Natural killer cell (primary cell): Measurements from ENCODE around the gene DGCR2. TPM values are rescaled to one million over a fixed set of nuclear protein-coding genes. Genes with fewer than 3 reads are reported as not detected.

ENCODE experiments used
- ATAC-seq, 3 donors: fragments of 150-1000 bp in 2 of 3; fragments of 200-7000 bp in 1 of 3; cut with Tn5 transposase; 1 replicate in 1 of 3; 2 replicates in 2 of 3; pipeline ENCODE4 v1.10.0; 2021; ENCODE audit warnings: mild to moderate bottlenecking in 2 of 3, moderate library complexity in 2 of 3
- DNase-seq, 2 donors: peaks; one replicate each; pipeline versions ENCODE4 v3.0.0 to v3.0.0-alpha.2; 2013 to 2021; ENCODE audit warnings: mixed read lengths in 1 of 2
- H3K27ac ChIP-seq: one replicate; pipeline ENCODE4 v1.5.1; 2013; ENCODE audit warnings: mild to moderate bottlenecking, low read length
- H3K27me3 ChIP-seq: one replicate; pipeline ENCODE4 v1.6.1; 2013; ENCODE audit warnings: low read length; ENCODE audit not compliant: control insufficient read depth, insufficient read depth
- H3K36me3 ChIP-seq: one replicate; pipeline ENCODE4 v1.6.1; 2013; ENCODE audit warnings: low read length; ENCODE audit not compliant: control insufficient read depth, insufficient read depth
- H3K4me1 ChIP-seq: one replicate; pipeline ENCODE4 v1.6.1; 2013; ENCODE audit warnings: low read length; ENCODE audit not compliant: control insufficient read depth, insufficient read depth
- H3K4me3 ChIP-seq: one replicate; pipeline ENCODE4 v1.5.1; 2013; ENCODE audit warnings: low read length
- H3K9me3 ChIP-seq: one replicate; pipeline ENCODE4 v1.6.1; 2013; ENCODE audit warnings: low read length; ENCODE audit not compliant: control insufficient read depth, insufficient read depth
- H3K27ac Mint-ChIP-seq, 2 donors: one replicate each; pipeline ENCODE4 v1.8.0; 2022; ENCODE audit warnings: mild to moderate bottlenecking in 2 of 2, mixed read lengths in 2 of 2, moderate library complexity in 1 of 2
- H3K27me3 Mint-ChIP-seq, 2 donors: one replicate each; pipeline ENCODE4 v1.8.0; 2022; ENCODE audit warnings: low read depth in 2 of 2, mixed read lengths in 2 of 2
- H3K36me3 Mint-ChIP-seq: one replicate; pipeline ENCODE4 v1.8.0; 2022; ENCODE audit warnings: mixed read lengths
- H3K4me1 Mint-ChIP-seq, 2 donors: one replicate each; pipeline ENCODE4 v1.8.0; 2022; ENCODE audit warnings: mixed read lengths in 2 of 2
- H3K4me3 Mint-ChIP-seq: one replicate; pipeline ENCODE4 v1.8.0; 2022; ENCODE audit warnings: mild to moderate bottlenecking, moderate library complexity, mixed read lengths
- H3K9me3 Mint-ChIP-seq, 2 donors: one replicate each; pipeline ENCODE4 v1.8.0; 2022; ENCODE audit warnings: mixed read lengths in 2 of 2
- WGBS: methylation state at CpG from one replicate; pipeline ENCODE4 v1.1.7; 2013; ENCODE audit warnings: missing lambda C conversion rate; ENCODE audit not compliant: insufficient coverage; 5-methylcytosine and 5-hydroxymethylcytosine counted together
- intact Hi-C: fragments of 100-400 bp; cut with micrococcal nuclease; formaldehyde crosslinking; loops from one replicate; pipeline ENCODE4 v1.14.2; 2022
- total RNA-seq, 4 donors: library from RNA; stranded (reverse); fragments of 120-200 nt in 1 of 4; gene quantifications; one replicate each; pipeline versions ENCODE4 v1.2.3 to v1.2.4, GENCODE V29; 2013 to 2022
- TF ChIP-seq, protein P1 (sequence below): fragments of 200-600 bp; IDR thresholded peaks from one replicate; pipeline ENCODE4 v1.8.0; 2022; ENCODE audit warnings: antibody characterized with exemption

The DGCR2 gene
- total RNA-seq, 3 donors from 2014 or later (not counting 1 experiment from before 2014, with no cell fraction given) = 27.5 to 44.1 (median 41.3) TPM

DNA sequence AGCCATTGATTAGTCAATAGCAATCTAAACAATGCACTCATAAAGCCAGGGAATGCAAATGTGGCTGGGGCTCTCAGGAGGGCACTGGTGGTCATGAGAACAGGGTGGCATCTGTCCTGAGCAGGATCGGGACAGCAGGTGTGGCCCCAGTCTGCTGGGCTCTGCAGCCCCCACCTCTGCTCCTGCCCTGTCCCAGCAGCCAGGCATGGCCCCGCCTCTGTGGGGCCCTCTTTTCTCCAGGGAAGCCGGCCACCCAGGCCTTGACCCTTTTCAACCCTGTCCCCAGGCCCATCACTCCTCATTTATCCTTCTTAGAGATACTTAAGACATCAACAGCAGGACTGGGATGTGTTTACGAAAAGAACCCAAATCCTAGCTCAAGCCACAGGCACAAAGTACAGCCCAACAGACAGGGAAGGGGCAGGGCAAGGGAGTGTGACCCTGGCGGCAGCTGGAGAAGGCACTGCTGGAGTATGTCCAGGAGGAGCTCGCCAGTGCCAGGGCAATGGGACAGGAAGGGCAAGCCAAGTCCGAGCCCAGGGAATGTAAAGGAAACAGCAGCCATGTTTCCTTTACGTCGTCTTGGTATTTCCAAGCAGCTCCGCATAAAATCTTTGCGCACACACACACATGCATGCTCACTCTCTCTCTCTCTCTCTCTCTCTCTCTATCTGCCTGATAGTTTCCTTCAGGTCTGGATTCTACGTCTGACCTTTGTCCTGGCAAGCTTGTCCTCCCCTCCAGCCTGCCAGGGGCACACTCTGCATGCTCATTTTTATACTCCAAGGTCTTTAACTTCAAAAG is 59.9 kb downstream of the DGCR2 start:
- Mint-ChIP-seq H3K36me3 (no peaks in the 10 kb centered on the region), H3K4me1 (peaks cover 0 to 13% of the 10 kb centered on the region in 2 donors), H3K27ac (no peak overlapping the region), H3K9me3 (no peaks in the 10 kb centered on the region), H3K27me3 (no peaks in the 10 kb centered on the region), H3K4me3 (no peak overlapping the region)
- no peak overlapping the region for H3K4me3 ChIP-seq
- peaks cover 83% of the 10 kb centered on the region for H3K36me3 ChIP-seq
- no peaks in the 10 kb centered on the region for H3K9me3 ChIP-seq
- no peak for ATAC-seq
- H3K4me1 ChIP-seq = no peaks in the 10 kb centered on the region
- H3K27ac ChIP-seq = no peak overlapping the region
- TF ChIP-seq, protein P1, sequence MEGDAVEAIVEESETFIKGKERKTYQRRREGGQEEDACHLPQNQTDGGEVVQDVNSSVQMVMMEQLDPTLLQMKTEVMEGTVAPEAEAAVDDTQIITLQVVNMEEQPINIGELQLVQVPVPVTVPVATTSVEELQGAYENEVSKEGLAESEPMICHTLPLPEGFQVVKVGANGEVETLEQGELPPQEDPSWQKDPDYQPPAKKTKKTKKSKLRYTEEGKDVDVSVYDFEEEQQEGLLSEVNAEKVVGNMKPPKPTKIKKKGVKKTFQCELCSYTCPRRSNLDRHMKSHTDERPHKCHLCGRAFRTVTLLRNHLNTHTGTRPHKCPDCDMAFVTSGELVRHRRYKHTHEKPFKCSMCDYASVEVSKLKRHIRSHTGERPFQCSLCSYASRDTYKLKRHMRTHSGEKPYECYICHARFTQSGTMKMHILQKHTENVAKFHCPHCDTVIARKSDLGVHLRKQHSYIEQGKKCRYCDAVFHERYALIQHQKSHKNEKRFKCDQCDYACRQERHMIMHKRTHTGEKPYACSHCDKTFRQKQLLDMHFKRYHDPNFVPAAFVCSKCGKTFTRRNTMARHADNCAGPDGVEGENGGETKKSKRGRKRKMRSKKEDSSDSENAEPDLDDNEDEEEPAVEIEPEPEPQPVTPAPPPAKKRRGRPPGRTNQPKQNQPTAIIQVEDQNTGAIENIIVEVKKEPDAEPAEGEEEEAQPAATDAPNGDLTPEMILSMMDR = no peak
- DNase-seq = no peak
- intact Hi-C loops = no loop called here
- 93% methylated on average over 12 of the region's 12 CpGs for WGBS
- no peaks in the 10 kb centered on the region for H3K27me3 ChIP-seq

GRCh38 chr22:19061471-19062138 is 60.6 kb downstream of the DGCR2 start:
- Histone ChIP-seq H3K4me3 (no peak overlapping the region), H3K27me3 (no peaks in the 10 kb centered on the region), H3K27ac (no peak overlapping the region), H3K4me1 (no peaks in the 10 kb centered on the region), H3K9me3 (no peaks in the 10 kb centered on the region), H3K36me3 (peaks cover 84% of the 10 kb centered on the region)
- Mint-ChIP-seq H3K27ac (no peak overlapping the region), H3K9me3 (no peaks in the 10 kb centered on the region), H3K27me3 (no peaks in the 10 kb centered on the region), H3K4me1 (peaks cover 0 to 13% of the 10 kb centered on the region in 2 donors), H3K36me3 (no peaks in the 10 kb centered on the region), H3K4me3 (no peak overlapping the region)
- intact Hi-C loops = no loop called here
- WGBS = 96% methylated on average over 6 of the region's 6 CpGs
- ATAC-seq (no peak), DNase-seq (no peak)
- TF ChIP-seq, protein P1 = no peak

- Histone ChIP-seq H3K27me3 (no peaks in the 10 kb centered on the region), H3K4me1 (no peaks in the 10 kb centered on the region), H3K4me3 (no peak overlapping the region), H3K9me3 (no peaks in the 10 kb centered on the region), H3K36me3 (peaks cover 77% of the 10 kb centered on the region), H3K27ac (no peak overlapping the region)
- intact Hi-C loops = no loop called here
- no peak for ATAC-seq
- Mint-ChIP-seq H3K27ac (no peak overlapping the region), H3K27me3 (no peaks in the 10 kb centered on the region), H3K4me1 (peaks cover 0 to 16% of the 10 kb centered on the region in 2 donors), H3K4me3 (no peak overlapping the region), H3K36me3 (no peaks in the 10 kb centered on the region), H3K9me3 (no peaks in the 10 kb centered on the region)
- DNase-seq = no peak
- 96% methylated on average over 15 of the region's 15 CpGs for WGBS
- TF ChIP-seq, protein P1 = no peak
Measured at GRCh38 chr22:19060356-19061009, 61.7 kb downstream of the DGCR2 start.
